Gastroesophageal sphincter (tissue), 4 donors: Measurements from ENCODE around the gene ZFHX3. TPM values are rescaled to one million over a fixed set of nuclear protein-coding genes. Genes with fewer than 3 reads are reported as not detected.

ENCODE experiments used
- ATAC-seq: fragments of 150-250 bp; one replicate; pipeline ENCODE4 v1.9.1; 2016; ENCODE audit warnings: mild to moderate bottlenecking, moderate library complexity
- H3K27ac ChIP-seq, 4 donors: fragments of 200-600 bp; sonication (generic) in 3 of 4; 1 replicate in 3 of 4; 2 replicates in 1 of 4; pipeline ENCODE4 v1.5.1; 2016 to 2019
- H3K27me3 ChIP-seq: fragments of 200-600 bp; sonication (generic); one replicate; pipeline ENCODE4 v1.5.1; 2019
- H3K36me3 ChIP-seq, 2 donors: fragments of 200-600 bp; sonication (generic); one replicate each; pipeline ENCODE4 v1.5.1; 2019; ENCODE audit warnings: control low read depth in 1 of 2
- H3K4me1 ChIP-seq, 3 donors: fragments of 200-600 bp; sonication (generic); 1 replicate in 2 of 3; 2 replicates in 1 of 3; pipeline ENCODE4 v1.5.1; 2016 to 2019; ENCODE audit warnings: control low read depth in 2 of 3
- H3K4me3 ChIP-seq, 2 donors: fragments of 200-600 bp; sonication (generic); one replicate each; pipeline ENCODE4 v1.5.1; 2019; ENCODE audit warnings: mild to moderate bottlenecking in 1 of 2, moderate library complexity in 1 of 2
- H3K9me3 ChIP-seq, 3 donors: fragments of 200-600 bp; sonication (generic); one replicate each; pipeline ENCODE4 v1.5.1; 2017 to 2019; ENCODE audit warnings: control low read depth in 2 of 3
- EP300 ChIP-seq: sonication (generic); formaldehyde crosslinking; IDR thresholded peaks from one replicate; pipeline ENCODE4 v1.6.1; 2017; ENCODE audit warnings: antibody characterized with exemption, mild to moderate bottlenecking
- POLR2A ChIP-seq, 2 donors: fragments of 450-650 bp; IDR thresholded peaks; one replicate each; pipeline ENCODE4 v1.6.1; 2017; ENCODE audit warnings: antibody characterized with exemption in 2 of 2, mild to moderate bottlenecking in 2 of 2, moderate library complexity in 1 of 2
- POLR2AphosphoS5 ChIP-seq: sonication (generic); formaldehyde crosslinking; IDR thresholded peaks from one replicate; pipeline ENCODE4 v1.6.1; 2017; ENCODE audit warnings: antibody characterized with exemption
- WGBS, 2 donors: methylation state at CpG; one replicate each; pipeline ENCODE4 v1.1.5; 2018; ENCODE audit warnings: low coverage in 1 of 2; 5-methylcytosine and 5-hydroxymethylcytosine counted together
- total RNA-seq, 4 donors: library from RNA; depleted of rRNA; stranded (reverse); fragments of >200 nt; gene quantifications; one replicate each; pipeline ENCODE4 v1.1.0, GENCODE V29; 2016
- TF ChIP-seq, protein P1 (sequence below), 4 experiments: fragments of 200-600 bp in 2 of 4; fragments of 450-650 bp in 2 of 4; sonication (generic) in 1 of 4; IDR thresholded peaks; one replicate each; pipeline ENCODE4 v1.5.1; 2017 to 2019; ENCODE audit warnings: antibody characterized with exemption in 4 of 4, mild to moderate bottlenecking in 2 of 4, moderate library complexity in 2 of 4

ZFHX3 gene
- total RNA-seq, 4 donors from 2014 or later: 24.0 to 47.1 (median 29.5) TPM

DNA sequence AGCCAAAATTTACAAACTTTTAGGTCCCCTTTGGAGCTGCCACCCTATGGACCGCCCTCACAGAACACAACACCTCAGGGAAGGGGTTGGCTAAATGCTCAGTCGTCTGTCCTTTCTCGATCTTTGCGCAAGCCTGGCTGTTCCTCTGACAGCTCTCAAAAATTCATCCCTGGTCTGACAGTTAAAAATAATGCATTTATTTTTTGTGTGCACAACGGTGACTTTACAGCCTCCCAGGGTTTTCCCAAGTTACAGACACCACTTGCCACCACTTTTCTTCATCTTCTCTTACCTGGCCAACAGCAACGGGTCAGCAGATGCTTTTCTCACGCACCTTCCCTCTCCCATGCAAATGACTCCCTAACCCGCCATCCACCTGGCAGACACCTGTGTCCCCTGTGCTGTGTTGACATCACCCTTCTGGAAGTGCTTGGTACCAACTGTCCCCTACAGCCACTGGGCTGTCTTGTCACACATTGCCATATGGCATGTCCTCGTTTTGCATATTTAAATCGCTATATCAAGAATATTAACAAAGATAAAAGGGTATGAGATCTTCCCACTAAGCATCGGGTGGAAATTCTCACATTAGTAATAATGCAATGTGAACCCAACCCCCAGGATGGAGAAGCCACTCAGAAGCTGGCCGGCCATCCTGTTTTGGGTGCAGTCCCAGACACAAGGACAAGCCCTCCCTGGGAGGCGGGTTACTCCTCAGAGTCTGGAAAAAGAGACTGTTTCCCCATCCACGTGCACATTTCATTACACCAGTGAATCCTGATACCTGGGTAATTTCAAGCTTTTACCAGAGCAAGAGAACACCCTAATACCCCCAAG, 187.0 kb downstream of the ZFHX3 start:
- ATAC-seq: no peak
- Histone ChIP-seq H3K27ac (no peak overlapping the region), H3K27me3 (no peaks in the 10 kb centered on the region), H3K4me1 (peaks cover 0 to 31% (median 0%) of the 10 kb centered on the region in 3 donors), H3K9me3 (no peaks in the 10 kb centered on the region), H3K4me3 (no peak overlapping the region), H3K36me3 (peaks cover 0 to 6% of the 10 kb centered on the region in 2 donors)
- no peak for TF ChIP-seq POLR2A (IDR thresholded peaks at IDR 0.05)
- no peak for TF ChIP-seq EP300
- TF ChIP-seq, protein P1, sequence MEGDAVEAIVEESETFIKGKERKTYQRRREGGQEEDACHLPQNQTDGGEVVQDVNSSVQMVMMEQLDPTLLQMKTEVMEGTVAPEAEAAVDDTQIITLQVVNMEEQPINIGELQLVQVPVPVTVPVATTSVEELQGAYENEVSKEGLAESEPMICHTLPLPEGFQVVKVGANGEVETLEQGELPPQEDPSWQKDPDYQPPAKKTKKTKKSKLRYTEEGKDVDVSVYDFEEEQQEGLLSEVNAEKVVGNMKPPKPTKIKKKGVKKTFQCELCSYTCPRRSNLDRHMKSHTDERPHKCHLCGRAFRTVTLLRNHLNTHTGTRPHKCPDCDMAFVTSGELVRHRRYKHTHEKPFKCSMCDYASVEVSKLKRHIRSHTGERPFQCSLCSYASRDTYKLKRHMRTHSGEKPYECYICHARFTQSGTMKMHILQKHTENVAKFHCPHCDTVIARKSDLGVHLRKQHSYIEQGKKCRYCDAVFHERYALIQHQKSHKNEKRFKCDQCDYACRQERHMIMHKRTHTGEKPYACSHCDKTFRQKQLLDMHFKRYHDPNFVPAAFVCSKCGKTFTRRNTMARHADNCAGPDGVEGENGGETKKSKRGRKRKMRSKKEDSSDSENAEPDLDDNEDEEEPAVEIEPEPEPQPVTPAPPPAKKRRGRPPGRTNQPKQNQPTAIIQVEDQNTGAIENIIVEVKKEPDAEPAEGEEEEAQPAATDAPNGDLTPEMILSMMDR (IDR thresholded peaks at IDR 0.05): no peak
- TF ChIP-seq POLR2AphosphoS5: no peak
- WGBS, 2 donors: 80 to 89% methylated on average over 5 to 13 of the region's 14 CpGs

DNA sequence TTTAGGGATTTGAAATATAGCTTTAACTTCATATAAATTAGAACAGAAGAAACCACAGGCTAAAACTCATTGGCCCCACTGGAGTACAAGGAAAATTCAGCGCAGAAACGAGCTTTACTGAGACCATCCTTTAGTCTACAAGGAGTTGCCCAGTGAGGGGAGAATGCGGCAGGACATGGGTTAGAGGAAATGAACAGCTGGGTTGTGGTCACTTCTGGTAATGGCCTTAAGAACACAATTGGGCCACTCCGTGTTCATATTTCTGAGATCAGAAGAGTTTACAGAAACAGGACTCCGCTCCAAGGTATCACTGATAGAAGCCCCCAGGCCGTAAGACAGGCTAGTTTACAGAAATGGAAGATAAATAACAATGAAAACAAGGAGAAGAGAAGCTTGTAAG, 188.3 kb downstream of the ZFHX3 start:
- H3K27me3 ChIP-seq: no peaks in the 10 kb centered on the region
- ATAC-seq: no peak
- H3K9me3 ChIP-seq: no peaks in the 10 kb centered on the region
- no peak overlapping the region for H3K4me3 ChIP-seq
- H3K27ac ChIP-seq: peak overlapping the region in 3 of 4 donors; percentile 58 to 78 (median 69)
- no peak for TF ChIP-seq POLR2AphosphoS5
- TF ChIP-seq EP300: no peak
- TF ChIP-seq POLR2A (IDR thresholded peaks at IDR 0.05): no peak
- TF ChIP-seq, protein P1 (IDR thresholded peaks at IDR 0.05): no peak
- H3K4me1 ChIP-seq: peaks cover 0 to 31% (median 0%) of the 10 kb centered on the region in 3 donors
- H3K36me3 ChIP-seq: no peaks in the 10 kb centered on the region
- WGBS, 2 donors: 91% methylated on average over 5 to 6 of the region's 6 CpGs

DNA sequence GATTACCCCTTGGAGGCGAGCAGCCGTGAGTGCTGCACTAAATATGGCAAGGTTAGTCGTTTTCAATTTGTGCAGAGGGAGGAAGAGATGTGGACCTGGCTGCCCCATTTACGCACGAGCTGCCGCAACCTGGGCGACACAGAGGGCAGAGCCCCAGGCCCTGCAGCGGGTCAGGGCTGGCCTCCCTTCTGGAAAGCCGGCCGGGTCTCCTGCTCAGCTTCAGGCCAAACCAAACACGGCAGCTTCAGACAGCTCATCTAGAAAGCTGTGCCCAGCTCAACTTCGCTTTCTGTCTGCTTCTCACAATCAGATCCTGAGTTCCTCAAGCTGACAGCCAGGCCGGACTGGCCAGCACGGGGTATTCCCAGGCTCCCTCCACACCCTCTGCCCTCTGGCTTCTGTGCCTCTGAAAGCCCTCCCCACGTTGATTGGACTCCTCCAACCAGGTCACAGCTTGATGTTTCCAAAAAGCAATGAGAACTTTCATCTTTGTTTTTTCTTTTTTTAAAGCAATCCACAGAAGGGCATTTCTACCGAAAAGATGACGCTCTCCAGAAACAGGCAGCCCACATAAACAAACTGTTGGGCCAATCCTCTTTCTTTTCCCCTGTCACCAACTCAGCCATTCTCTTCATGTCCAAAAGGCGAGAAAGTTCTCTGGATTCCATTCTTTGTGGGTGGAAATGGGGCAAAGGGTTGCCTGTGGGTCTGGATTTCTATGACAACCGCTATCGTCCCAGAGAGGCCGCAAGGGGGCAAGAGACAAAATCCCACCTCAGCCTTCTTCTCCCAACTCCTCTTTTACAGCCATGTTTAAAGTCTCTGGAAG, 189.0 kb downstream of the ZFHX3 start:
- H3K4me1 ChIP-seq: peaks cover 0 to 33% (median 0%) of the 10 kb centered on the region in 3 donors
- WGBS, 2 donors: 34 to 46% methylated on average over 10 to 13 of the region's 21 CpGs
- H3K4me3 ChIP-seq: no peak overlapping the region
- peak overlapping the region in 3 of 4 donors; percentile 58 to 78 (median 69) for H3K27ac ChIP-seq
- ATAC-seq: peak; percentile 22
- H3K9me3 ChIP-seq: no peaks in the 10 kb centered on the region
- H3K27me3 ChIP-seq: no peaks in the 10 kb centered on the region
- no peaks in the 10 kb centered on the region for H3K36me3 ChIP-seq
- no peak for TF ChIP-seq EP300
- no peak for TF ChIP-seq POLR2A (IDR thresholded peaks at IDR 0.05)
- TF ChIP-seq, protein P1 (IDR thresholded peaks at IDR 0.05): no peak
- peak; percentile 55 for TF ChIP-seq POLR2AphosphoS5

DNA sequence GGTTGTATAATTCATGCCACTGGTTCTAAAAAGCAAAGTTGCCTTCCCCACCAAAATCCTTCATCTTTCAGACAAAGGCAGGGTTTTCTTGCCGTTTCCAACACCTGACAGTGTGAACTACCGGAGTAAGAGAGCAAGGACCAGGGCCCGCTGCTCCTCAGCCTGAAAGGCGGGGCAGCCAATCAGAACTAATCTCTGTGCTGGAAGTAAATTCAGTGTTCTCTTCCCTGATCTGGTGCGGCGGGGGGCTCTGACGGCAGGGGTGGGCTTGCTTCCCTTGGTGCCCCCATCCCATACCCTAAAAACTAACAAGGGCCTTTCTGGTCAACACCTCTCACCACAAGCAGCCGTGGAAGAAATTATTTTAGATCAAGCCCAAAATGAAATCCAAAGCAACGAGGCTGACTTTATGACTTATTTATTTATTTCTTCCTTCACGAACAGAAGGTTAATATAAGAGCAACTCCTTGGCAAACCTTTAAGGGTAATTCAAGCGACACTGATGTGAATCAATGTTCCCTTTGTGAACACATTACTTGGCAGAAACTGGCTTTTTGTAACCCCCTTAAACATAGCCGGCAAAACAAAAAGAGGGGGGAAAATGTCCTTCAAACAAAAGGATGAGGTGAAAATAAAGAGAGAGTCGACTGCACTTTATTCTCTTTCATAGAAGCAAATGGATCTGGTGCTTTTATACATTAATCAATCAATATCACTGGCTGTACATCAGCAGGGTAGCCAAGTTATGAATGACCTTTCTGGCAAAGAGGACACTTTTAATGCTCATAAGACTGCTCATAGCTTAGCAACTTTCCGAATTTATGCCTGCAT, 189.9 kb downstream of the ZFHX3 start:
- H3K36me3 ChIP-seq: no peaks in the 10 kb centered on the region
- H3K4me1 ChIP-seq: peaks cover 0 to 37% (median 0%) of the 10 kb centered on the region in 3 donors
- no peak overlapping the region for H3K4me3 ChIP-seq
- H3K9me3 ChIP-seq: no peaks in the 10 kb centered on the region
- no peak for TF ChIP-seq EP300
- TF ChIP-seq POLR2A (IDR thresholded peaks at IDR 0.05): no peak
- no peak for TF ChIP-seq POLR2AphosphoS5
- TF ChIP-seq, protein P1 (IDR thresholded peaks at IDR 0.05): no peak
- no peaks in the 10 kb centered on the region for H3K27me3 ChIP-seq
- peak overlapping the region in 3 of 4 donors; percentile 58 to 78 (median 69) for H3K27ac ChIP-seq
- no peak for ATAC-seq
- 45 to 57% methylated on average over 5 to 14 of the region's 14 CpGs for WGBS, 2 donors
